HEK293 (cell line): Measurements from ENCODE around the gene FKBP7.

Experiments used
- CTCF ChIP-seq: fragments of 450-650 bp; formaldehyde crosslinking; IDR thresholded peaks from 2 replicates; pipeline ENCODE4 v1.5.1; 2016; ENCODE audit warnings: missing biosample characterization, missing genetic modification characterization
- GLI4 ChIP-seq: fragments of 450-650 bp; formaldehyde crosslinking; IDR thresholded peaks from 2 replicates; pipeline ENCODE4 v1.5.1; 2016; ENCODE audit warnings: missing biosample characterization, missing genetic modification characterization
- GLIS1 ChIP-seq: fragments of 450-650 bp; formaldehyde crosslinking; IDR thresholded peaks from 2 replicates; pipeline ENCODE4 v1.5.1; 2016; ENCODE audit warnings: missing biosample characterization, missing genetic modification characterization
- KLF1 ChIP-seq: fragments of 450-650 bp; formaldehyde crosslinking; IDR thresholded peaks from 2 replicates; pipeline ENCODE4 v1.5.1; 2016; ENCODE audit warnings: missing biosample characterization, missing genetic modification characterization
- KLF16 ChIP-seq: fragments of 450-650 bp; formaldehyde crosslinking; IDR thresholded peaks from 2 replicates; pipeline ENCODE4 v1.5.1; 2017; ENCODE audit warnings: missing biosample characterization, missing genetic modification characterization
- PRDM2 ChIP-seq: fragments of 450-650 bp; formaldehyde crosslinking; IDR thresholded peaks from 2 replicates; pipeline ENCODE4 v1.5.1; 2016; ENCODE audit warnings: missing biosample characterization, missing genetic modification characterization, borderline replicate concordance
- SP3 ChIP-seq: fragments of 450-650 bp; formaldehyde crosslinking; IDR thresholded peaks from 2 replicates; pipeline ENCODE4 v1.5.1; 2016; ENCODE audit warnings: missing biosample characterization, missing genetic modification characterization
- YY2 ChIP-seq: fragments of 450-650 bp; formaldehyde crosslinking; IDR thresholded peaks from 2 replicates; pipeline ENCODE4 v1.5.1; 2016; ENCODE audit warnings: missing biosample characterization, missing genetic modification characterization
- ZBTB1 ChIP-seq: fragments of 450-650 bp; formaldehyde crosslinking; IDR thresholded peaks from 2 replicates; pipeline ENCODE4 v1.5.1; 2016; ENCODE audit warnings: missing biosample characterization, missing genetic modification characterization
- ZBTB20 ChIP-seq: fragments of 450-650 bp; formaldehyde crosslinking; IDR thresholded peaks from 2 replicates; pipeline ENCODE4 v1.5.1; 2016; ENCODE audit warnings: missing biosample characterization, missing genetic modification characterization
- ZBTB7A ChIP-seq: fragments of 450-650 bp; formaldehyde crosslinking; IDR thresholded peaks from 2 replicates; pipeline ENCODE4 v1.5.1; 2016; ENCODE audit warnings: low read depth, missing biosample characterization, missing genetic modification characterization
- ZBTB8A ChIP-seq: fragments of 450-650 bp; formaldehyde crosslinking; IDR thresholded peaks from 2 replicates; pipeline ENCODE4 v1.5.1; 2016; ENCODE audit warnings: missing biosample characterization, missing genetic modification characterization
- ZFHX2 ChIP-seq: fragments of 450-650 bp; formaldehyde crosslinking; conservative IDR thresholded peaks from 2 replicates; pipeline ENCODE4 v1.5.1; 2016; ENCODE audit warnings: missing biosample characterization, missing genetic modification characterization
- ZNF121 ChIP-seq: fragments of 450-650 bp; formaldehyde crosslinking; IDR thresholded peaks from 2 replicates; pipeline ENCODE4 v1.5.1; 2016; ENCODE audit warnings: missing biosample characterization, missing genetic modification characterization
- ZNF133 ChIP-seq: fragments of 450-650 bp; formaldehyde crosslinking; IDR thresholded peaks from 2 replicates; pipeline ENCODE4 v1.5.1; 2016; ENCODE audit warnings: missing biosample characterization, missing genetic modification characterization
- ZNF138 ChIP-seq: fragments of 450-650 bp; formaldehyde crosslinking; IDR thresholded peaks from 2 replicates; pipeline ENCODE4 v1.5.1; 2016; ENCODE audit warnings: missing biosample characterization, missing genetic modification characterization, borderline replicate concordance
- ZNF146 ChIP-seq: fragments of 450-650 bp; formaldehyde crosslinking; IDR thresholded peaks from 2 replicates; pipeline ENCODE4 v1.5.1; 2016; ENCODE audit warnings: missing biosample characterization, missing genetic modification characterization
- ZNF169 ChIP-seq: fragments of 450-650 bp; formaldehyde crosslinking; IDR thresholded peaks from 2 replicates; pipeline ENCODE4 v1.5.1; 2016; ENCODE audit warnings: missing biosample characterization, missing genetic modification characterization
- ZNF184 ChIP-seq: fragments of 450-650 bp; IDR thresholded peaks from 2 replicates; pipeline ENCODE4 v1.5.1; 2018; ENCODE audit warnings: missing biosample characterization, mild to moderate bottlenecking, missing genetic modification characterization
- ZNF221 ChIP-seq: fragments of 450-650 bp; formaldehyde crosslinking; IDR thresholded peaks from 2 replicates; pipeline ENCODE4 v1.5.1; 2017; ENCODE audit warnings: missing biosample characterization, missing genetic modification characterization, borderline replicate concordance
- ZNF292 ChIP-seq: fragments of 450-650 bp; formaldehyde crosslinking; IDR thresholded peaks from 2 replicates; pipeline ENCODE4 v1.5.1; 2016; ENCODE audit warnings: low read depth, missing biosample characterization, missing genetic modification characterization, borderline replicate concordance
- ZNF473 ChIP-seq: fragments of 450-650 bp; formaldehyde crosslinking; IDR thresholded peaks from 2 replicates; pipeline ENCODE4 v1.5.1; 2017; ENCODE audit warnings: missing biosample characterization, missing genetic modification characterization
- ZNF510 ChIP-seq: fragments of 450-650 bp; formaldehyde crosslinking; IDR thresholded peaks from 2 replicates; pipeline ENCODE4 v1.5.1; 2018; ENCODE audit warnings: mild to moderate bottlenecking, missing genetic modification characterization, missing biosample characterization; ENCODE audit not compliant: insufficient replicate concordance
- ZNF544 ChIP-seq: fragments of 450-650 bp; formaldehyde crosslinking; IDR thresholded peaks from 2 replicates; pipeline ENCODE4 v1.5.0; 2017; ENCODE audit warnings: missing biosample characterization, missing genetic modification characterization
- ZNF654 ChIP-seq: fragments of 450-650 bp; formaldehyde crosslinking; IDR thresholded peaks from 2 replicates; pipeline ENCODE4 v1.5.1; 2016; ENCODE audit warnings: low read depth, missing biosample characterization, missing genetic modification characterization
- TF ChIP-seq, protein P1 (sequence below): fragments of 450-650 bp; formaldehyde crosslinking; IDR thresholded peaks from 2 replicates; pipeline ENCODE4 v1.5.1; 2016; ENCODE audit warnings: missing biosample characterization, missing genetic modification characterization
- TF ChIP-seq, protein P2 (sequence below): fragments of 450-650 bp; formaldehyde crosslinking; IDR thresholded peaks from 2 replicates; pipeline ENCODE4 v1.5.1; 2016; ENCODE audit warnings: missing biosample characterization, missing genetic modification characterization

The FKBP7 gene

GRCh38 chr2:178414266-178415247 lies 63.8 kb downstream of the FKBP7 start (continued):
- TF ChIP-seq ZNF544 (tag by site-specific recombination) (no peak), ZBTB1 (tag by site-specific recombination) (peak; percentile 65; the same call in 1 of the 2 replicates), ZBTB7A (tag by site-specific recombination) (no peak), ZFHX2 (no peak), ZNF121 (tag by site-specific recombination) (no peak), GLI4 (tag by site-specific recombination) (no peak), ZBTB8A (tag by site-specific recombination) (peak; percentile 82), ZNF169 (tag by site-specific recombination) (no peak), ZNF473 (tag by site-specific recombination) (no peak), KLF16 (no peak), GLIS1 (tag by site-specific recombination) (peak; percentile 90), ZNF510 (tag by site-specific recombination) (no peak), ZNF292 (tag by site-specific recombination) (no peak), ZNF146 (no peak), SP3 (tag by site-specific recombination) (peak; percentile 38; the same call in 1 of the 2 replicates), ZNF654 (tag by site-specific recombination) (peak; percentile 69), KLF1 (tag by site-specific recombination) (no peak), ZNF184 (tag by site-specific recombination) (peak; percentile 68; the same call in 1 of the 2 replicates), ZNF221 (tag by site-specific recombination) (no peak), YY2 (no peak), ZBTB20 (tag by site-specific recombination) (no peak; the same call in 1 of the 2 replicates), ZNF138 (tag by site-specific recombination) (no peak), ZNF133 (no peak), CTCF (tag by site-specific recombination) (peak; percentile 96), PRDM2 (tag by site-specific recombination) (no peak)
- TF ChIP-seq, protein P1, sequence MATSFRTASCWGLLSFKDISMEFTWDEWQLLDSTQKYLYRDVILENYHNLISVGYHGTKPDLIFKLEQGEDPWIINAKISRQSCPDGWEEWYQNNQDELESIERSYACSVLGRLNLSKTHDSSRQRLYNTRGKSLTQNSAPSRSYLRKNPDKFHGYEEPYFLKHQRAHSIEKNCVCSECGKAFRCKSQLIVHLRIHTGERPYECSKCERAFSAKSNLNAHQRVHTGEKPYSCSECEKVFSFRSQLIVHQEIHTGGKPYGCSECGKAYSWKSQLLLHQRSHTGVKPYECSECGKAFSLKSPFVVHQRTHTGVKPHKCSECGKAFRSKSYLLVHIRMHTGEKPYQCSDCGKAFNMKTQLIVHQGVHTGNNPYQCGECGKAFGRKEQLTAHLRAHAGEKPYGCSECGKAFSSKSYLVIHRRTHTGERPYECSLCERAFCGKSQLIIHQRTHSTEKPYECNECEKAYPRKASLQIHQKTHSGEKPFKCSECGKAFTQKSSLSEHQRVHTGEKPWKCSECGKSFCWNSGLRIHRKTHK (tag by site-specific recombination), result no peak
- TF ChIP-seq, protein P2, sequence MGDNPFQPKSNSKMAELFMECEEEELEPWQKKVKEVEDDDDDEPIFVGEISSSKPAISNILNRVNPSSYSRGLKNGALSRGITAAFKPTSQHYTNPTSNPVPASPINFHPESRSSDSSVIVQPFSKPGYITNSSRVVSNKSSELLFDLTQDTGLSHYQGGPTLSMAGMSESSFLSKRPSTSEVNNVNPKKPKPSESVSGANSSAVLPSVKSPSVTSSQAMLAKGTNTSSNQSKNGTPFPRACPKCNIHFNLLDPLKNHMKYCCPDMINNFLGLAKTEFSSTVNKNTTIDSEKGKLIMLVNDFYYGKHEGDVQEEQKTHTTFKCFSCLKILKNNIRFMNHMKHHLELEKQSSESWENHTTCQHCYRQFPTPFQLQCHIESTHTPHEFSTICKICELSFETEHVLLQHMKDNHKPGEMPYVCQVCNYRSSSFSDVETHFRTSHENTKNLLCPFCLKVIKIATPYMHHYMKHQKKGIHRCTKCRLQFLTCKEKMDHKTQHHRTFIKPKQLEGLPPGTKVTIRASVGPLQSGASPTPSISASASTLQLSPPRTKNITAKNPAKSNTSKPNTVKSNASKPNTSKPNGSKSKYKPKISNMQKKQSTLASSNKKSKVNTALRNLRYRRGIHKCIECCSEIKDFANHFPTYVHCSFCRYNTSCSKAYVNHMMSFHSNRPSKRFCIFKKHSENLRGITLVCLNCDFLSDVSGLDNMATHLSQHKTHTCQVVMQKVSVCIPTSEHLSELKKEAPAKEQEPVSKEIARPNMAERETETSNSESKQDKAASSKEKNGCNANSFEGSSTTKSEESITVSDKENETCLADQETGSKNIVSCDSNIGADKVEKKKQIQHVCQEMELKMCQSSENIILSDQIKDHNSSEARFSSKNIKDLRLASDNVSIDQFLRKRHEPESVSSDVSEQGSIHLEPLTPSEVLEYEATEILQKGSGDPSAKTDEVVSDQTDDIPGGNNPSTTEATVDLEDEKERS (tag by site-specific recombination), result no peak
